T-cell (primary cell): ENCODE results near the gene GTF2F2. TPM values are rescaled to one million over a fixed set of nuclear protein-coding genes. Genes with fewer than 3 reads are reported as not detected.

Experiments used
- ATAC-seq, 4 experiments: fragments of 200-7000 bp in 3 of 4; fragments of 150-1000 bp in 1 of 4; cut with Tn5 transposase; replicated peaks in 1 of 4; 1 replicate in 3 of 4; 2 replicates in 1 of 4; pipeline ENCODE4 v1.10.0; 2021; ENCODE audit warnings: moderate library complexity in 3 of 4, mild to moderate bottlenecking in 2 of 4, moderate number of reproducible peaks in 1 of 4
- CTCF ChIA-PET, 2 donors: fragments of 300-600 bp; sonication (Branson Sonifier 250); formaldehyde crosslinking; loops; one replicate each; lab custom pipeline; 2022; ENCODE audit warnings: antibody characterized with exemption in 2 of 2; lab: Charles Lee
- POLR2A ChIA-PET, 2 donors: fragments of 300-600 bp; sonication (Branson Sonifier 250); formaldehyde crosslinking; loops; one replicate each; lab custom pipeline; 2022; ENCODE audit warnings: antibody characterized with exemption in 2 of 2; lab: Charles Lee
- DNase-seq, 35 experiments: peaks; one replicate each; pipeline versions ENCODE4 v3.0.0 to v3.0.0-alpha.2; 2013 to 2023
- H3K27ac ChIP-seq: one replicate; pipeline ENCODE4 v1.5.1; 2013; ENCODE audit warnings: low read length
- H3K27me3 ChIP-seq, 2 experiments: replicated peaks in 1 of 2; 1 replicate in 1 of 2; 2 replicates in 1 of 2; pipeline versions ENCODE4 v1.6.1 to v1.7.0; 2013; ENCODE audit warnings: low read length in 1 of 2, mixed read lengths in 1 of 2; ENCODE audit not compliant: control insufficient read depth in 2 of 2, insufficient read depth in 2 of 2; ENCODE audit errors: extremely low read depth in 1 of 2
- H3K36me3 ChIP-seq, 2 donors: 1 replicate in 1 of 2; 2 replicates in 1 of 2; pipeline versions ENCODE4 v1.6.1 to v1.7.0; 2013; ENCODE audit warnings: low read length in 1 of 2; ENCODE audit not compliant: control insufficient read depth in 2 of 2, insufficient read depth in 1 of 2; ENCODE audit errors: extremely low read depth in 1 of 2
- H3K4me1 ChIP-seq, 2 experiments: 1 replicate in 1 of 2; 2 replicates in 1 of 2; pipeline versions ENCODE4 v1.6.1 to v1.7.0; 2013; ENCODE audit warnings: low read length in 2 of 2, mixed read lengths in 1 of 2; ENCODE audit not compliant: insufficient read depth in 2 of 2, control insufficient read depth in 1 of 2; ENCODE audit errors: extremely low read depth in 1 of 2
- H3K4me3 ChIP-seq, 2 donors: 1 replicate in 1 of 2; 2 replicates in 1 of 2; pipeline versions ENCODE4 v1.5.1 to v1.7.0; 2013; ENCODE audit warnings: mild to moderate bottlenecking in 2 of 2, low read length in 1 of 2, moderate library complexity in 1 of 2; ENCODE audit not compliant: control insufficient read depth in 1 of 2; ENCODE audit errors: extremely low read depth in 1 of 2
- H3K9me3 ChIP-seq: 2 replicates; pipeline ENCODE4 v1.7.0; 2013
- H3K27ac Mint-ChIP-seq, 2 donors: one replicate each; pipeline ENCODE4 v1.8.0; 2020 to 2021; ENCODE audit warnings: mild to moderate bottlenecking in 2 of 2, mixed read lengths in 2 of 2
- H3K27me3 Mint-ChIP-seq, 2 donors: one replicate each; pipeline ENCODE4 v1.8.0; 2021 to 2022; ENCODE audit warnings: mixed read lengths in 2 of 2
- H3K36me3 Mint-ChIP-seq: one replicate; pipeline ENCODE4 v1.8.0; 2021; ENCODE audit warnings: mixed read lengths
- H3K4me1 Mint-ChIP-seq, 3 donors: one replicate each; pipeline ENCODE4 v1.8.0; 2020 to 2022; ENCODE audit warnings: mixed read lengths in 3 of 3, mild to moderate bottlenecking in 1 of 3
- H3K4me3 Mint-ChIP-seq, 3 donors: one replicate each; pipeline ENCODE4 v1.8.0; 2020 to 2022; ENCODE audit warnings: mild to moderate bottlenecking in 3 of 3, mixed read lengths in 3 of 3, moderate library complexity in 3 of 3
- H3K9me3 Mint-ChIP-seq, 3 donors: one replicate each; pipeline ENCODE4 v1.8.0; 2020 to 2022; ENCODE audit warnings: mixed read lengths in 3 of 3
- WGBS: methylation state at CpG from one replicate; pipeline ENCODE4 v1.1.5; 2013; ENCODE audit warnings: missing lambda C conversion rate; ENCODE audit not compliant: insufficient coverage; 5-methylcytosine and 5-hydroxymethylcytosine counted together
- total RNA-seq, 35 experiments: library from RNA in 6 of 35; stranded (reverse) in 6 of 35; fragments of 120-200 nt in 1 of 35; gene quantifications; one replicate each; pipeline versions ENCODE4 v1.2.1 to v1.2.4 and lab custom pipeline; 2013 to 2026

The GTF2F2 gene
- total RNA-seq, 5 donors from 2014 or later (not counting 1 experiment from before 2014, with no cell fraction given): 12.9 to 17.0 (median 15.6) TPM

DNA sequence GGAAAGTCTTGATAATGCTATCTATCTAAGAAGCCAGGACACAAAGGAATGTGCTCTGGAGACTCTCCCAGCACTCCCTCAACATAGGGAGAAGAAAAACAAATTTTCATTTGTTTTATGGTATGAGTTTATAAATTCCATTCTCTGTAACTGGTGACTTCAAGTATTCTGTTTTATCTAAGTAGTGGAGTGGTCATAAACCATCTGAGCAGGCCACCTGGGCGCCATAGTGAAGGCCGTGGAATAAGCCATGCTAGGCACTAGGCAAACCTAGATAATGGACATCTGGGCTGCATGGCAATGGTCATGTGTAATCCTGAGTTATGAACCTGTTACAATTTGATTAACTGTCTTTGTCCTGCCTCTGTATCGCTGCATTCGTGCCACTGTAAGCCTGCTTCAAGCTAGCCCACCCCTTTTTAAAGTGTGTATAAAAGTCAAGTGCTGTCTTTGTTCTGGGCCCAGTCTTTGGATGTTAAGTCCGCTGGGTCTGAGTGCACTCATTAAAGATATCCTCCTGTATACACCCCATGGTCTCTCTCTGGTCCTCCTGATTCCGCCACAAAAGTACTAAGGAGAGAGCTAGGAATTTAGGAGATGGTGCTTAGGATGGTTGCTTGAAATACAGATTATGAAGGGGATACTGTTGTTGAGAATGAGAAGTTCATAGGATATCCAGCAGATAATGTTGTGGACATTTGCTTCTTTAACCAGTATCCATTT lies 13.2 kb downstream of the GTF2F2 start:
- Histone ChIP-seq H3K9me3 (no peaks in the 10 kb centered on the region), H3K27ac (no peak overlapping the region), H3K27me3 (no peaks in the 10 kb centered on the region), H3K36me3 (peaks cover 0 to 13% of the 10 kb centered on the region in 2 donors), H3K4me3 (no peak overlapping the region), H3K4me1 (peaks cover 0 to under 1% of the 10 kb centered on the region in 2 experiments)
- Mint-ChIP-seq H3K4me1 (peaks cover 41 to 68% (median 46%) of the 10 kb centered on the region in 3 donors), H3K27me3 (no peaks in the 10 kb centered on the region), H3K9me3 (peaks cover 14 to 17% (median 14%) of the 10 kb centered on the region in 3 donors), H3K4me3 (no peak overlapping the region), H3K36me3 (peaks cover 33% of the 10 kb centered on the region), H3K27ac (no peak overlapping the region)
- WGBS: 90% methylated on average over 2 of the region's 6 CpGs
- no peak for DNase-seq
- ChIA-PET POLR2A (interaction anchor here in 1 of 2 donors (0.6 kb wide), 1 partner anchor 69 kb away, joined by 5 read pairs; no protein-coding TSS in a partner anchor), CTCF (no interaction called here)
- no peak for ATAC-seq

DNA sequence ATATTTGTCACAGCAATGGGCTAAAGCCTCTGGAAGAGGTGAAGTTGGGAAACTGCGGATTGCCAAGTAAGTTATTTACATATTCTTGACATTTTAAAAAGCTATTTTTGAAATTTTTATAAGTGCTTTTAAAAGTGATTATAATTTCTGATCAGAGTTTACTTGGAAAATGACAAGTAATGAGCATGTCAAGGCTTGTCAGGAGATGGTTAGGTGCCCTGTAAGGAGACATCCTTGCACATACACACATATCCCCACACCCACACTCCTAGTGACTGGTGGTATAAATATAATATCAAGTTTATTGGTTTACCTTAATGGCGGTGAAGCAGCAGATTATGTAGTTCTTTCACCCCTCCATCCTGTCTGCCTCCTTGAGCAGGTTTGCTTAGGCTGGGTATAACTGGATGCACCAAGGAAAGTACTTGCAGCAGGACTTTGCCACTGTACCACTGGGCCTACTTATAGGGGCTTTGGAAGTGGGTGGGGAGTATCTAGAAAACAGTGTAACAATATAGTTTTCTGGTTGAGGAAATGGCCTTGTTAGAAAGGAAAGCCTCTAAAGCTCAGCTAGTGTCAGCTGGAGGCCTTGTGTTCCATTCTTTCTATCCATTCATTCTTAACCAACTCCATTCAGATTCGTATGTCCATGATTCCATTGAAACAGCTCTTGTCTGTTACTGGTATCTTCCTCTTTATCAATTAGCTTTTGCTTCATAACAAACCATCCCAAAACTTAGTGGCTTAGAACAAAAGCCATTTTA lies 16.6 kb downstream of the GTF2F2 start:
- no peaks in the 10 kb centered on the region for H3K27me3 Mint-ChIP-seq
- no peak overlapping the region for H3K27ac Mint-ChIP-seq
- H3K36me3 Mint-ChIP-seq: peaks cover 39% of the 10 kb centered on the region
- no peak for ATAC-seq
- no CpG with 5 or more reads among the region's 3 CpGs for WGBS
- peaks cover 25 to 41% (median 28%) of the 10 kb centered on the region in 3 donors for H3K4me1 Mint-ChIP-seq
- peaks cover 5 to 17% (median 11%) of the 10 kb centered on the region in 3 donors for H3K9me3 Mint-ChIP-seq
- Histone ChIP-seq H3K4me1 (no peaks in the 10 kb centered on the region), H3K36me3 (peaks cover 0 to 30% of the 10 kb centered on the region in 2 donors), H3K4me3 (no peak overlapping the region), H3K27me3 (no peaks in the 10 kb centered on the region), H3K27ac (no peak overlapping the region), H3K9me3 (no peaks in the 10 kb centered on the region)
- no peak for DNase-seq
- CTCF ChIA-PET: interaction anchor here in 1 of 2 donors (0.9 kb wide), 1 partner anchor 10 kb away, joined by 3 read pairs; no protein-coding TSS in a partner anchor
- POLR2A ChIA-PET: interaction anchor here in 1 of 2 donors (0.6 kb wide), 1 partner anchor 13 kb away, joined by 4 read pairs; no protein-coding TSS in a partner anchor
- no peak overlapping the region for H3K4me3 Mint-ChIP-seq

DNA sequence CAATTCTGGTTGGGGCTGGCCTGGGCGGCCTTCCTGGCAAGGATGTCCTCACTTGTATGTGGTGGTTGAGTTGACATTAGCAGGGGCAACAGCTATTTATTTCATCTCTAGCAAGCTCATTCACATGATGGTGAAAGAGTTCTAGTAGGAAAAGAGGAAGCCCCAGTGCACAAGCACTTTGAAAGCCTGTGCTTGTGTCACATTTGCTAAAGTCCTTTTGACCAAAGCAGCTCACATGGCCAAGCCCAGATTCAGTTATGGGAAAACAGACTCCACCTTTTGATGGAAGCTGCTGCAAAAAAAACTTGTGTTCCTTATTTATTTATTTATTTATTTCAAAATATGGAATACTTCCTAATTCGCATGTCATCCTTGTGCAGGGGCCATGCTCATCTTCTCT lies 17.2 kb downstream of the GTF2F2 start:
- Histone ChIP-seq H3K27ac (no peak overlapping the region), H3K4me1 (no peaks in the 10 kb centered on the region), H3K36me3 (peaks cover 0 to 30% of the 10 kb centered on the region in 2 donors), H3K4me3 (no peak overlapping the region), H3K9me3 (no peaks in the 10 kb centered on the region), H3K27me3 (no peaks in the 10 kb centered on the region)
- ChIA-PET POLR2A (interaction anchor here in 1 of 2 donors (0.6 kb wide), 1 partner anchor 12 kb away, joined by 4 read pairs; no protein-coding TSS in a partner anchor), CTCF (interaction anchor here in 1 of 2 donors (0.9 kb wide), 1 partner anchor 9 kb away, joined by 3 read pairs; no protein-coding TSS in a partner anchor)
- Mint-ChIP-seq H3K27me3 (no peaks in the 10 kb centered on the region), H3K4me3 (no peak overlapping the region), H3K4me1 (peaks cover 21 to 39% (median 24%) of the 10 kb centered on the region in 3 donors), H3K27ac (no peak overlapping the region), H3K9me3 (peaks cover 2 to 12% (median 9%) of the 10 kb centered on the region in 3 donors), H3K36me3 (peaks cover 35% of the 10 kb centered on the region)
- ATAC-seq (no peak), DNase-seq (no peak)
- 100% methylated on average over 1 of the region's 2 CpGs for WGBS

DNA sequence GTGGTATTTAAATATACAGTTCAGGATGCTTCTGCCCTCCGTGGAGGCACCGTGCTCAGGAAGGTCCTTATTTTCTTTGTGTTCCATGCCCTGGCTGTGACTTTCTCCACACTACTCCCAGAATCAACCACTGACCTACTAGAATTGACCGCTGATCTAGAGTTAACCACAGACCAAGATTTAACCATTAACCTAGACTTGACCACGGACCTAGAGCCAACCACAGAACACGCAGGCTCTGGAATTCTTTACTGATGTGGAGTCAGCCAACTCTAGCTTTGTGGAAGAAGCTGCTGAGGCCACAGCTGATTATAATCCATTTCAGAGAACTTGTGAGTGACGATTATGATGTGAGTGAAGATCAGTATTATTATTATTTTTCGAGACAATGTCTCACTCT lies 18.0 kb downstream of the GTF2F2 start:
- no peaks in the 10 kb centered on the region for H3K27me3 Mint-ChIP-seq
- Histone ChIP-seq H3K4me1 (no peaks in the 10 kb centered on the region), H3K27ac (no peak overlapping the region), H3K36me3 (peaks cover 0 to 30% of the 10 kb centered on the region in 2 donors), H3K27me3 (no peaks in the 10 kb centered on the region), H3K4me3 (no peak overlapping the region), H3K9me3 (no peaks in the 10 kb centered on the region)
- H3K36me3 Mint-ChIP-seq: peaks cover 35% of the 10 kb centered on the region
- H3K4me3 Mint-ChIP-seq: no peak overlapping the region
- peaks cover 21 to 38% (median 26%) of the 10 kb centered on the region in 3 donors for H3K4me1 Mint-ChIP-seq
- POLR2A ChIA-PET: no interaction called here
- H3K27ac Mint-ChIP-seq: no peak overlapping the region
- peaks cover 0 to 6% (median 5%) of the 10 kb centered on the region in 3 donors for H3K9me3 Mint-ChIP-seq
- CTCF ChIA-PET: no interaction called here
- ATAC-seq: no peak
- DNase-seq: no peak
- WGBS: 93% methylated on average over 3 of the region's 7 CpGs

DNA sequence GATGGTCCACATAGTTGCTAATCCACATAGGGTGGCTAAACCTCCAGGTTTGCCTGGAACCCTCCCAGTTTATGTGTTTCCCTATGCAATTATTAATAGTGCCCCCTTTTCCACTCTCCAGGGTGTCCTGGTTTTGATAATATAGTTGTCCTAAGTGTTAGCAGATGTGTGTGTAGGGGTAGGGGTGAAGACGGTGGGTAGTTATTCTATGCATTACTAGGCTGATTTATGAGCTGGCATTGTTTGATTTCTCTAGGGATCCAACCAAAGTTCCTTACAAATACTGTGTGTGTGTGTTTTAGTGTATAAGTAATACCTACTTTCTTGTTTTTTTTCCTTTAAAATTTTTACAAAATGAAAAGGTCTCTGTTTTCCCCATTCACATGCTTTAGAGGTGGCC lies 21.1 kb downstream of the GTF2F2 start:
- H3K9me3 ChIP-seq: no peaks in the 10 kb centered on the region
- H3K9me3 Mint-ChIP-seq: no peaks in the 10 kb centered on the region
- no peaks in the 10 kb centered on the region for H3K27me3 ChIP-seq
- no CpG with 5 or more reads among the region's 1 CpG for WGBS
- H3K36me3 Mint-ChIP-seq: peaks cover 43% of the 10 kb centered on the region
- peaks cover 0 to 30% of the 10 kb centered on the region in 2 donors for H3K36me3 ChIP-seq
- H3K4me3 ChIP-seq: no peak overlapping the region
- no peaks in the 10 kb centered on the region for H3K27me3 Mint-ChIP-seq
- ATAC-seq (no peak), DNase-seq (no peak)
- ChIA-PET POLR2A (no interaction called here), CTCF (no interaction called here)
- peaks cover 0 to 4% of the 10 kb centered on the region in 2 experiments for H3K4me1 ChIP-seq
- no peak overlapping the region for H3K4me3 Mint-ChIP-seq
- peaks cover 20 to 33% (median 20%) of the 10 kb centered on the region in 3 donors for H3K4me1 Mint-ChIP-seq
- H3K27ac Mint-ChIP-seq: no peak overlapping the region
- H3K27ac ChIP-seq: no peak overlapping the region
